ENCODE results near the gene CLDN17. TPM values are rescaled to one million over a fixed set of nuclear protein-coding genes. Genes with fewer than 3 reads are reported as not detected.
A peak's percentile ranks its signal among the peaks of the same experiment; 100 is the strongest.

CLDN17 gene, protein sequence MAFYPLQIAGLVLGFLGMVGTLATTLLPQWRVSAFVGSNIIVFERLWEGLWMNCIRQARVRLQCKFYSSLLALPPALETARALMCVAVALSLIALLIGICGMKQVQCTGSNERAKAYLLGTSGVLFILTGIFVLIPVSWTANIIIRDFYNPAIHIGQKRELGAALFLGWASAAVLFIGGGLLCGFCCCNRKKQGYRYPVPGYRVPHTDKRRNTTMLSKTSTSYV
- not detected for polyA plus RNA-seq (ENCODE audit: insufficient read length)

- no peak for DNase-seq (ENCODE audit: low read depth)
These were observed at the start of gene CLDN17 for GRCh38 chr21:30166705-30167104. TSS of gene CLDN17 (minus strand) at chr21:30166805. CDS start at chr21:30166617, 188 bp downstream.

GRCh38 chr21:30216041-30216723, 49.6 kb upstream of the CLDN17 start, which contains the start of gene CLDN8:
TSS of gene CLDN8 (minus strand) at chr21:30216097. CDS start at chr21:30215925, 172 bp downstream.
- DNase-seq (ENCODE audit: low read depth): no peak

DNA sequence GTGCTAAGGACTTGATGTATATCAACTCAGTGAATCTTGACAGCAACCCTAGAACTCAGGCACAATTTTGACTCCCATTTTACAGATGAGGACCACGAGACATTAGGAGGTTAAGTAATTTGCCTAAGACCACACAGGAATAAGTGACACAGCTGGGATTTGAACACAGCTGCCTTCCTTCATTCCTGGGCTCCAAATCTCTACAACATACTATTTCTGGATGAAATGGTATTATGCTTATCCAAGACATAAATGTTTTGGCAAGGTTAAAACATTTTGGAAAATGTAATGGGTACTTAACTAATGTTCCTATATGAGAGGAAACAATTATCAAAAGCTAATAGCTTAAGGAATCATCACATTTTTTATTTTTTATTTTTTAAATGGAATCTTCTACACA, 44.5 kb upstream of the CLDN17 start:
- DNase-seq (ENCODE audit: low read depth): no peak

- DNase-seq (ENCODE audit: low read depth): no peak
These were observed 43.0 kb upstream of the CLDN17 start for GRCh38 chr21:30209601-30210000.

- DNase-seq (ENCODE audit: low read depth): no peak
These were observed 40.6 kb upstream of the CLDN17 start for GRCh38 chr21:30207252-30207579.

- DNase-seq (ENCODE audit: low read depth): no peak
These were observed 40.1 kb upstream of the CLDN17 start for GRCh38 chr21:30206551-30207251.

- no peak for DNase-seq (ENCODE audit: low read depth)
These were observed 33.4 kb upstream of the CLDN17 start for GRCh38 chr21:30200000-30200399.

GRCh38 chr21:30194701-30195299, 28.2 kb upstream of the CLDN17 start:
- no peak for DNase-seq (ENCODE audit: low read depth)

DNA sequence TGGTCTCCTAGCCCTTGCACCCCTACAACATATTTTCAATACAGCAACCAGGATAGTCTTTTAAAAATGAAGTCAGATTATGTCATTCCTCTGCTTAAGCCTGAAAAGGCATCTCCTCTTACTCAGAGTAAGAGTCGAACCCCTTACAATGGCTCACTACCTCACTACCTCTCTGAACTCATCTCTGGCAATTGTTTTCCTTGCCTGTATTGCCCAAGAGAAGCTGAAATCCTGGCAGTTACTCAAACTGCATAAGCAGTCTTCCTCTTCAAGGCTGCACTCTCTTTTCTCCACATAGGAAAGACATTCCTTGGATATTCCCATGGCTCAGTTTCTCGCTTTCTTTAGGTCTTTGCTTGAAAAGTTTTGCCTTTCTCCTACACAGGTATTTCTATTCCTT, 26.6 kb upstream of the CLDN17 start:
- DNase-seq (ENCODE audit: low read depth): no peak

- DNase-seq (ENCODE audit: low read depth): no peak
These were observed 23.9 kb upstream of the CLDN17 start for GRCh38 chr21:30190554-30190953.

- DNase-seq (ENCODE audit: low read depth): no peak
These were observed 23.2 kb upstream of the CLDN17 start for GRCh38 chr21:30189773-30190172.

GRCh38 chr21:30186242-30186641, 19.6 kb upstream of the CLDN17 start:
- DNase-seq (ENCODE audit: low read depth): no peak

GRCh38 chr21:30168086-30168485, 1.5 kb upstream of the CLDN17 start:
- DNase-seq (ENCODE audit: low read depth): no peak

- no peak for DNase-seq (ENCODE audit: low read depth)
These were observed 434 bp downstream of the CLDN17 start for GRCh38 chr21:30166171-30166570.

- DNase-seq (ENCODE audit: low read depth): no peak
These were observed 1.8 kb downstream of the CLDN17 start for GRCh38 chr21:30164796-30165195.

- no peak for DNase-seq (ENCODE audit: low read depth)
These were observed 12.8 kb downstream of the CLDN17 start for GRCh38 chr21:30153697-30154340.

DNA sequence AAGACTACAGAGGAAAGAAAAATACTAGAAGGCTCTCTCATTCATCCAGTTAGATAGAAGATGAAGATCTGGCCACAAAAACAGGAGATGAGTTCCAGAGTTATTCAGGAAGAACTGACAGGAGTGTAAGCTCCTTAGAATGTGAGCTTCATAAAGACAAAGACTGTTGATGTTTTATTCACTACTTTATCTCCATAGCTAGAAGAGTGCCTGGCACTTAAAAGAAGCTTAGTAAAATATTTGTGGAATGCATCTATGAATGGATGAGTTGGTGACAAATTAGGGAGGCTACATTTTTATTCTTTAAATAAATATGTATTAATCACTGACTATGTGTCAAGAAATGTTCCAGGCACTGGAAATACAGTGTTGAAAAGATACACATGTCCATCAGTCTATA, 13.8 kb downstream of the CLDN17 start:
- DNase-seq (ENCODE audit: low read depth): no peak

- peak; percentile 34 for DNase-seq (ENCODE audit: low read depth)
These were observed 17.7 kb downstream of the CLDN17 start for GRCh38 chr21:30148906-30149305.

DNA sequence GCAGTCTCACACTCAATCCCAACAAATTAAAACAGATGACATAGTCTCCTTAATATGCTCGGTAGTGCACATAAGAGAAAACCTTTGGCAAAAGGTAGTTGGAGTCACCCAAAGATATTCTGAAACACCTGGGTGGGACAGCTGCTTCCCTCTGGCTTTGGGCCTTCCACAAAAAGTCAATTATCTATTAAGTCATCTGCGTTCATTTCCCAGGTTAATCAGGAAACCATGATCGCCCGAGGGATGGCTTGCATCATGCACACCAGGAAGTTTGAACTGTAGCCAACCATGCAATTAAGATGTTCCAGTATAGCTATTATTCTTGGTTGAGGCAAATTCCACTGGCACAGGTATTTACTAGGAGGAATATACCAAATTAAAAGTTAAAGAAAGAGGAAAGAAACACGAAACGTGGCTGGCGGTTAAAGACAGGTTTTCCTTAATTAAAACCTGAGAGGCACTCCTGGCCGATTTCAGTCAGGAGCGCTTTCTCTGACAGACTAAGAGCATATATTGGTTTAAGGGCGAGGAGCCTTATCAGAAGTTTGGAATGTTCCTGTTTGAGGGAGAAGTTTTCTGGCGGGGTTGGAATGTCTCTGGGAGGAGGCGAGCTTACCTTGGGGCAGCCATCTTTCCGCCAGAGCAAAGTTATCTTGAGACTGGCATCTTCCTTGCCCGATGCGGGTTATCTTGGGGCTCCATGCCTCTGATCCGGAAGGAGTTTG, 19.9 kb downstream of the CLDN17 start:
- no peak for DNase-seq (ENCODE audit: low read depth)

DNA sequence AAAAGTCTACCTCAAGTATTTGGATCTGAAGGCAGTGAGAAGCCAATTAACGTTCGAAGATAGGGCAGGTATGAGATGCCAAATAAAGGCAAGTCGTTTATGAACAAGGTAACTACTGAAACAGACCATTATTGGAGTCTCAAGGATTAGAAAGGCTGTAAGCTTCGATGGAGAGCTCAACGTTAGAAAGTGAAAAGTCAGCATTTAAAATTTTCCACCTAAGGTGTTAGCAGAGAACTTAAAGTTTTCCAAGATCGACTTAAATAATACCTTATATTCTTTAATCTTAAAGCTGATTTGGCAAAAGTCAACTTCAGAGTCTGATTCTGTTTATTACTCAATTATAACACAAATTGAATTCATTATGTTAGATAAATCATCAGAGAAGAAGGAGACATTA, 28.1 kb downstream of the CLDN17 start:
- DNase-seq (ENCODE audit: low read depth): no peak

DNA sequence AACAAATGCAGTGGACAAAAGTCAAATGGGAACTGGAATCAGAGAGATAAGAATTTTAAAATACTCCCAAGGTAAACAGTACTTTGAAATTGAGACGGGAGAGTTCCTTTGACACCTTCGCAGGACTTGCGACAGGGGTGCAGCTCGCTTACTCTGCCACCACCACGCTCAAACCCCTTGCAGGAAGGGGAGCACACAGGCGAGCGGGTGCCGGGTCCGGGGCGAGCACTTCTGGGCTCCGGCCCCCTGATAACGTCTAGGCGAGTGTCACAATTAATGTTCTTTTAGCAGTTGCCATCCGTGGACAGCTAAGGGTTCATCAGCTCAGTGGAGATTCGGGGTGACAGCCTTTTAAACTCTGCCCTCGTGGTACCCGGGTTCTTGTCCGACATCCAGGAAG, 37.4 kb downstream of the CLDN17 start:
- no peak for DNase-seq (ENCODE audit: low read depth)

Measured in forelimb muscle (tissue), 1 donor.